Neural cell (in vitro differentiated cells): ENCODE measurements around the gene STYXL1.

Source experiments
- EP300 ChIP-seq: fragments of 450-650 bp; conservative IDR thresholded peaks from 2 replicates; pipeline ENCODE4 v1.6.1; 2014; ENCODE audit warnings: antibody characterized with exemption, mild to moderate bottlenecking, moderate library complexity; ENCODE audit not compliant: poor library complexity, severe bottlenecking
- EZH2 ChIP-seq: fragments of 200-600, 300-800 bp; shearing (Covaris generic), sonication (generic); IDR thresholded peaks from 2 replicates; pipeline ENCODE4 v1.6.1; 2014; ENCODE audit warnings: antibody characterized with exemption, low read length, borderline replicate concordance, mild to moderate bottlenecking; ENCODE audit not compliant: insufficient read depth, poor library complexity, severe bottlenecking
- POLR2AphosphoS5 ChIP-seq: IDR thresholded peaks from 2 replicates; pipeline ENCODE4 v1.6.1; 2012
- RAD21 ChIP-seq: fragments of 450-650 bp; conservative IDR thresholded peaks from 2 replicates; pipeline ENCODE4 v1.6.1; 2014; ENCODE audit warnings: antibody characterized with exemption, mild to moderate bottlenecking, moderate library complexity
- REST ChIP-seq: IDR thresholded peaks from 2 replicates; pipeline ENCODE4 v1.6.1; 2012; ENCODE audit warnings: borderline replicate concordance
- TAF1 ChIP-seq: IDR thresholded peaks from 2 replicates; pipeline ENCODE4 v1.6.1; 2012; ENCODE audit warnings: low read depth
- TF ChIP-seq, protein P1 (sequence below): fragments of 450-650 bp; IDR thresholded peaks from 2 replicates; pipeline ENCODE4 v1.5.1; 2014; ENCODE audit warnings: antibody characterized with exemption, mild to moderate bottlenecking, moderate library complexity; ENCODE audit not compliant: poor library complexity, severe bottlenecking

- TF ChIP-seq, protein P1, sequence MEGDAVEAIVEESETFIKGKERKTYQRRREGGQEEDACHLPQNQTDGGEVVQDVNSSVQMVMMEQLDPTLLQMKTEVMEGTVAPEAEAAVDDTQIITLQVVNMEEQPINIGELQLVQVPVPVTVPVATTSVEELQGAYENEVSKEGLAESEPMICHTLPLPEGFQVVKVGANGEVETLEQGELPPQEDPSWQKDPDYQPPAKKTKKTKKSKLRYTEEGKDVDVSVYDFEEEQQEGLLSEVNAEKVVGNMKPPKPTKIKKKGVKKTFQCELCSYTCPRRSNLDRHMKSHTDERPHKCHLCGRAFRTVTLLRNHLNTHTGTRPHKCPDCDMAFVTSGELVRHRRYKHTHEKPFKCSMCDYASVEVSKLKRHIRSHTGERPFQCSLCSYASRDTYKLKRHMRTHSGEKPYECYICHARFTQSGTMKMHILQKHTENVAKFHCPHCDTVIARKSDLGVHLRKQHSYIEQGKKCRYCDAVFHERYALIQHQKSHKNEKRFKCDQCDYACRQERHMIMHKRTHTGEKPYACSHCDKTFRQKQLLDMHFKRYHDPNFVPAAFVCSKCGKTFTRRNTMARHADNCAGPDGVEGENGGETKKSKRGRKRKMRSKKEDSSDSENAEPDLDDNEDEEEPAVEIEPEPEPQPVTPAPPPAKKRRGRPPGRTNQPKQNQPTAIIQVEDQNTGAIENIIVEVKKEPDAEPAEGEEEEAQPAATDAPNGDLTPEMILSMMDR, result no peak
- TF ChIP-seq REST (no peak), POLR2AphosphoS5 (no peak), EZH2 (no peak), TAF1 (no peak), EP300 (no peak), RAD21 (no peak)
Measured at GRCh38 chr7:75948179-75948578, 99.6 kb downstream of the STYXL1 start.
